BE2C (cell line): Measurements from ENCODE around the gene MROH2B.

Experiments
- DNase-seq: peaks from one replicate; pipeline ENCODE4 v3.0.0-alpha.2; 2020
- H3K27me3 ChIP-seq: fragments of 250-450 bp; sonication (Bioruptor Pico); 2 replicates; pipeline ENCODE4 v1.5.1; 2020; ENCODE audit warnings: mild to moderate bottlenecking
- H3K36me3 ChIP-seq: fragments of 250-450 bp; sonication (Bioruptor Pico); 2 replicates; pipeline ENCODE4 v1.5.1; 2020; ENCODE audit warnings: mild to moderate bottlenecking
- H3K4me1 ChIP-seq: fragments of 250-450 bp; sonication (Bioruptor Pico); 2 replicates; pipeline ENCODE4 v1.5.1; 2020
- H3K4me3 ChIP-seq: 2 replicates; pipeline ENCODE4 v1.5.1; 2011; ENCODE audit warnings: low read depth, low read length
- H3K9me3 ChIP-seq: fragments of 250-450 bp; sonication (Bioruptor Pico); 2 replicates; pipeline ENCODE4 v1.5.1; 2020
- CTCF ChIP-seq: IDR thresholded peaks from 2 replicates; pipeline ENCODE4 v1.5.1; 2012; ENCODE audit warnings: mild to moderate bottlenecking, low read depth, low read length

Gene MROH2B

GRCh38 chr5:40957048-40957447 lies 114.1 kb downstream of the MROH2B start:
- no peaks in the 10 kb centered on the region for H3K4me1 ChIP-seq
- H3K27me3 ChIP-seq = no peaks in the 10 kb centered on the region
- H3K4me3 ChIP-seq = no peak overlapping the region
- no peak for TF ChIP-seq CTCF
- no peak for DNase-seq
- H3K9me3 ChIP-seq = 0 out of 2 replicates have a peak, but pooled peaks cover 3% of the 10 kb centered on the region
- H3K36me3 ChIP-seq = no peaks in the 10 kb centered on the region

- no peaks in the 10 kb centered on the region for H3K27me3 ChIP-seq
- no peak for DNase-seq
- H3K4me1 ChIP-seq = no peaks in the 10 kb centered on the region
- 0 out of 2 replicates have a peak, but pooled peaks cover 3% of the 10 kb centered on the region for H3K9me3 ChIP-seq
- no peak overlapping the region for H3K4me3 ChIP-seq
- no peak for TF ChIP-seq CTCF
- H3K36me3 ChIP-seq = no peaks in the 10 kb centered on the region
Measured at GRCh38 chr5:40955313-40955712, 115.8 kb downstream of the MROH2B start.
